Raji (cell line): ENCODE data around the gene NTSR1.

Source experiments
- POLR2A ChIP-seq: IDR thresholded peaks from 2 replicates; pipeline ENCODE4 v1.6.1; 2011; ENCODE audit warnings: low read depth, low read length, control low read depth; ENCODE audit not compliant: insufficient read depth

NTSR1 gene

DNA sequence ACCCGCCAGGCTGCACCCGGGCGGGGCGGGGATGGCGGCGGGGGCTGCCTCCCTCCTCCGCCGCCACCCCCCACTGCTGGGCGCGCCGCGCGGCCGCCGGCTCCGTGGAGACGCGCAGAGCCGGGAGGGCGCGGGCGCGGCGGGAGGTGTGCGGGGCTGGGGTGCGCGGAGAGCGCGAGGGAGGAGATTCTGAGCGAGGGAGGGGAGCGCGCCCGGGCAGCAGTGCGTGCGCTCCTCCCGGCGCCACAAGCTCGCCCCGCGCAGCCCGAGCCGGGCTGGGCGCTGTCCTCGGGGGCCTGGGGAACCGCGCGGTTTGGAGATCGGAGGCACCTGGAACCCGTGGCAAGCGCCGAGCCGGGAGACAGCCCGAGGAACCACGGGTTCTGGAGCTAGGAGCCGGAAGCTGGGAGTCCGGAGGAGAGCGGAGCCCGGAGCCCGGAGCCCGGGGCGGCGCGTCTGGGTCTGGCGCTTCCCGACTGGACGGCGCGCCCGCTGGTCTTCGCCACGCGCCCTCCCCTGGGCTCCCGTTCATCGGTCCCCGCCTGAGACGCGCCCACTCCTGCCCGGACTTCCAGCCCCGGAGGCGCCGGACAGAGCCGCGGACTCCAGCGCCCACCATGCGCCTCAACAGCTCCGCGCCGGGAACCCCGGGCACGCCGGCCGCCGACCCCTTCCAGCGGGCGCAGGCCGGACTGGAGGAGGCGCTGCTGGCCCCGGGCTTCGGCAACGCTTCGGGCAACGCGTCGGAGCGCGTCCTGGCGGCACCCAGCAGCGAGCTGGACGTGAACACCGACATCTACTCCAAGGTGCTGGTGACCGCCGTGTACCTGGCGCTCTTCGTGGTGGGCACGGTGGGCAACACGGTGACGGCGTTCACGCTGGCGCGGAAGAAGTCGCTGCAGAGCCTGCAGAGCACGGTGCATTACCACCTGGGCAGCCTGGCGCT, at the start of gene NTSR1:
Gene NTSR1, plus strand, starts transcription at position 246 of the 946 bp plus-strand sequence. Its CDS starts 372 bp downstream, at position 618.
- TF ChIP-seq POLR2A, result no peak

DNA sequence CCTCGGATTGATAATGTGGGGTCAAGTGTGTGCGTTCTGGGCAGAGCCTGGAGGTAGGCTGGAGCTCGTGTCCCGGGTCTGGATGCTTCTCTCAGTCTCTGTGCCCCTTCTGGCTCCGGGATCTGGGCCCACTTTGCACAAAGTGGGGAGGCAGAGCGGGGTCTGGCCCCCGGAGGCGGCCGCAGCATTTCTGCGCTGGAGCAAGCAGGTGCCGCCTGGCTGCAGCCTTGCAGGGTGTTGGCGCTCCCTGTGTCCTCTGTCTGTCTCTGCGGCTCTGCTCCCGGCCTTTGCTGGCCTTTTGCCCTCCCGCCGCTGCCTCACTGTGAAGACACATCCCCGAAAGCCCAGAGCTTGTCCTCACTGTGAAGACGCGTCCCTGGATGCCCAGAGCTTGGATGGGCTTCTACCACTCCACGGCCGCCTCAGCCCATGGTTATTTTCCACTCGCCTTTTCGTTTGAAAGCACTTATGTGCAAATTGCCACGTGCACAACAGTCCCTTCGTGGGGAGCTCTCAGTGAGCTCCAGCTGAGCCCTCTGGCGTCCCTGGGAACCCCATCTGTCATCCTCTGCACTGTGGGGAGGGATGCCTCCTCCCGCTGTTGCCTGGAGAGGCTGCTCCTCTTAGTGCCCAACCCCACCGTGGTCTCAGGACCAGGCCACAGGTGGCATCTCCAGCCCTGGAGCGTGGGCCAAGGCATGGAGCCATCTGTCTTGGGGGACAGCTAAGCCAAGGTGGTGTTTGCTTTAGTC, 49.0 kb upstream of the NTSR1 start:
- no peak for TF ChIP-seq POLR2A

DNA sequence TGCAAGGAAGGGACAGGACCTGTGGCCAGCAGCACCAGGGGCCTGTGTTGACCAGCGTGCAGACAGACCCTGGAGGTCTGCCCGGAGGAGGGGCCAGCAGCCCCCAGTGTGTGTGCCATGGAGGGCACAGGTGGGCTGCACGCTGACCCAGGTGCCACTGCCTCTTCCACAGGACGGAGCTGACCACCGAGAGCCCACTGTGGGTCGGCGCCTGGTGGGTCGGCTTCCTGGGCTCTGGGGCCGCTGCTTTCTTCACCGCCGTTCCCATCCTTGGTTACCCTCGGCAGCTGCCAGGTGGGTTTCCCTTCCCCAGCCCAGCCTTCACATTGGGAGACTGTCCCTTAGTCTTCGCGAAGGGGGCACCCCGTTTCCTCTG, 48.4 kb upstream of the NTSR1 start:
- TF ChIP-seq POLR2A, result no peak

DNA sequence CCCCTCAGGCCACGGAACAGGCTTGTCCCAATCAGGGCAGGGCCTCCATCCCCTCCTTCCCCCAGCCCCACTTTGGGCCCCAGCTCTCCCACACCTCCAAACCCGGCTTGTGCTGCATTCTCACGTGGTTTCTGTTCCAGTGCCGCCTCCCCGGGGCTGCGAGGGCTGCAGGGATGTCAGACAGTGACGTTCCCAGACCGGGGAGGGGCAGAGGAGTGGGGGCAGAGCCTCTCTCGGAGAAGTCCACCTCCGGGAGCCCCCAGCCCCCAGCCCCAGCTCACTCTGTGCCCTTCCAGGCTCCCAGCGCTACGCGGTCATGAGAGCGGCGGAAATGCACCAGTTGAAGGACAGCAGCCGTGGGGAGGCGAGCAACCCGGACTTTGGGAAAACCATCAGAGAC, 47.9 kb upstream of the NTSR1 start:
- TF ChIP-seq POLR2A, result no peak

DNA sequence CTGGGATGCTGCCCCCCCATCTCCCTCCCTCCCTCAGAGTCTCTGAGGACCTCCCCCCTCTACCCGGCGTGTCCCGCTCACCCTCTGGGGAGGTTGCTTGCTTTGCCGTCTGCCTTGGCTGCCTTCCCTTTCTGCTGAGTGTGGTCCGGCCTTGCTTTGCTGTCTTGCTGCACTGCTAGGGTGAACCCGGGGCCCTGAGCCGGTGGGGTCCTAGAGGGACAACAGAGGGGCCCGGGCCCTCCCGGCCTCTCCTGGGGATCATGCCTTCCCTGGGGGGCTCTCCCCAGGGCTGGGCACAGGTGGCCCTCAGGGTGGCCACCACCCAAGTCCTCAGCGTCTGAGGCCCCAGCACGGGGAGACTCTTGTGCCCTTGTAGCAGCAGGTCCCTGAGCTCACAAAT, 47.0 kb upstream of the NTSR1 start:
- TF ChIP-seq POLR2A, result no peak

DNA sequence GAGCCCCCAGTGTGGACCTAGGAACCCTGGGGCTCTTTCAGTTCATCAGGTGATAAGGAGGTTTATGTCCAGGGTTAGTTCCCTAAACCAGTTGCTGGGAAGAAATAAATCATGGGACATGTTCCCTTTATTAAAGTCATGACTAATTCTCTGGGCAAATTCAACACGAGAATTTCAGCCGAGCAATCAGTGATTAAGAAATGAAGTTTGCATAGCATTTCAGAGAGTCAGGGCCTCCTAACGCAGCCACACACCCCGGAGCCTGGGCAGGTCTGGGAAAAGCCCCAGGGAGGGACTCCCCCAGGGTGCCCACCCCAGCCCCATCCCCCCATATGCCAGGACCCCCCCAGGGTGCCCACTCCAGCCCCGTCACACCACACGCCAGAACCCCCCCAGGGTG, 46.2 kb upstream of the NTSR1 start:
- TF ChIP-seq POLR2A, result no peak

DNA sequence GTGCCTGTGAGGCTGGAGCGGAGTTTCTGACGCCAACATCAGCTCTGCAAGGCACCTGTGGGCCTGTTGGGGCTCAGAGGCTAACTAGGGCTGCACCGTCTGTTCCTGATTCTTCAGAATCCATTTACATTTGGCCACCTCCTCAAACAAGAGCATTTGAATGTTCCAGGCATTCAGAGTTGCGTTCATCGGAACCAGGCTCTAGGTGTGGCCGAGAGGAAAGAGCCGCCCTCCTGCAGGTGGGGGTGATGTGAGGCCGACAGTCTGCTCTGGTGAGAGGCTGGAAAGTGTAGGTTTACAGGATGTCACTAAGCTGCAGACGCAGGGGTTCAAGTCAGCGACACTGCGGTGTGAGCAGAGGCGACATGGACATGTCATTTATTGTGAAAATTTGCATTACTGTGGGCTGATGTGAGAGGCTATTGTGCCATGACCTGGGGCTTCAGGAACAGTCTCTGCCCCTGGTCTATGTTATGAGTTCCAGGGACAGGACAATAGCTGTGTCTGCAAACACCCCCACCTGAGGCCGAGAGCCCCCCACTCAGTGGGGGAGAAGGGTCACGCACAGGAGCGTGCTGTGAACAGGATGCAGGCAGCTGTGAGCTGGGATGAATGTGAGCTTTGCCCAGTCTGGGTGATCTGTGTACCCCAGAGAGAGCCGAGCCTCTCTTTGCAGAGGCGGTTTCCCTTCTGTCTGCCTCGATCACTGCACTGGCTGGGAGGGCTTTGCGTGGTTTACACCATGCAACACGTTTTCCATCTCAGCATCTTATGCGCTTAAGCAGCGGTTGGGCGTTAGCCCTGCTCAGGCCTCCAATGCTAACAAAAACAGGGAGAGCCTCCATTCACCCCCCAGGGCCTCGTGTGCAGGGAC, 45.3 kb upstream of the NTSR1 start:
- TF ChIP-seq POLR2A, result no peak

DNA sequence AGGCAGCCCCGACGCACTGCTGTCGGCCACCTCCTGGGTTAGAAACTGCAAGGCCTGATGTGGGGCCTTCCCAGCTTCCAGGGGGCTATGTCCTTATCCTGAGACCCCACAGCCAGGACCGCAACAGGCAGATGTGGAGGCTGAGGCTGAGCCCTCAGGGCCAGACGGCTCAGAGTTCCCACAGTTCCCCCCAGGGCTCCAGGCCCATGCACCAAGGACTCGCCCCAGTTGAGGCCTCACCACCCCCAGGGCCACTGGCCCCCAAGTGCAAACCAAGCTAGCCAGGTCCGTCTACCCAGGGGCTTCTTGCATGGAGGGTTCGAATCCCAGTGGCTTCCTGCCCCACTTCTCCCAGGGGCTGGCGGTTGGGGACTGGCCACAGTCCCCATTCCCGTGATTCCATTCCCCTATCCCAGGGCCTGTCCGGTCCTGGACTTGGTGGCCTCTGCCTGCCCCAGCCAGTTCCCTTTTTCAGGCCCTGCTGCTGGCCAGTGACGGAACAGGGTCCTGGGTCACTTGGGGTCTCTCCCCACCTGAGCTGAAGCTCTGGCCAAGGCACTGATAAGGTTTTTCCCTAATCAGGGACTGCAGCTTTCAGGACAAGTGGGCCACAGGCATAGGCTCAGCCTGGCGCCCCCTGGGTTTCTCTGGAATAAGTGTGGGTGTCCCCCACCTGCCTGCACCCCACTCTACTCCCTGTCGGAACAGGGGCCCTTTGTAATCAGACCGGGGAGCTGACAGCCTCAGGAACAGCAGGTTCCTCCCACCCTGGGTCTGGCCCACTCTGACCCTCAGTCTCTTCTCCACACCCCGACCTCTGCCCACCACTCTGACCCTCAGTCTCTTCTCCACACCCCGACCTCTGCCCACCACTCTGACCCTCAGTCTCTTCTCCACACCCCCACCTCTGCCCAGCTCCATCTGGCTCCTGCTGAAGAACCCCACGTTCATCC, 44.3 kb upstream of the NTSR1 start:
- TF ChIP-seq POLR2A, result no peak

DNA sequence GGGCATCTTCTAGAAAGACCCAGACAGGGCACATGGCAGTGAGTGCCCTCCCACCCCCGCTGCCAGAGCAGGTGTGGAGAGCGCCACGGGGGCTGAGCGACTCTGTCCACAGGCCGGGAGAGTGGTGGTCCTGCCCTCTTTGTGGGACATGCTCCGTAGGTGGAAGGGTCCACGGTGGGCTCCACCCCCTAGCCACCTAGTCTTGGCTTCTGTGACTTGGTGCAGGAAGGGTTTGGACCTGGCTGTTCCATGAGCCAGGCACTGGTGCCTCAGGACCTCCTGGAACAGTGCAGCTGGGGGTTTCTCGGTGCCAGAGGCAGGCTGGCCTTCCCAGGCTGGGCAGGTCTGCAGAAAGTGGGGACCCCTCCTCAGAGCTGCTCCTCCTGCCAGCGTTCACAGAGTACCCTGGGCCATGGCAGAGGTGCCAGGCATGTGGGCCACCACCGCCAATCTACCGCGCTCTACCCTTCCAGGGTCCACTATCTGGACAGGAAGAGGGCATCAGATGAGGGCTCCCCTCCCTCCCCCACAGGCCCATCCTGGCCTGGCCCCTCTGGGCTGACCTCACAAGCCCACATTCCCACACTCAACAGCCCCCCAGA, 43.4 kb upstream of the NTSR1 start:
- TF ChIP-seq POLR2A, result no peak

DNA sequence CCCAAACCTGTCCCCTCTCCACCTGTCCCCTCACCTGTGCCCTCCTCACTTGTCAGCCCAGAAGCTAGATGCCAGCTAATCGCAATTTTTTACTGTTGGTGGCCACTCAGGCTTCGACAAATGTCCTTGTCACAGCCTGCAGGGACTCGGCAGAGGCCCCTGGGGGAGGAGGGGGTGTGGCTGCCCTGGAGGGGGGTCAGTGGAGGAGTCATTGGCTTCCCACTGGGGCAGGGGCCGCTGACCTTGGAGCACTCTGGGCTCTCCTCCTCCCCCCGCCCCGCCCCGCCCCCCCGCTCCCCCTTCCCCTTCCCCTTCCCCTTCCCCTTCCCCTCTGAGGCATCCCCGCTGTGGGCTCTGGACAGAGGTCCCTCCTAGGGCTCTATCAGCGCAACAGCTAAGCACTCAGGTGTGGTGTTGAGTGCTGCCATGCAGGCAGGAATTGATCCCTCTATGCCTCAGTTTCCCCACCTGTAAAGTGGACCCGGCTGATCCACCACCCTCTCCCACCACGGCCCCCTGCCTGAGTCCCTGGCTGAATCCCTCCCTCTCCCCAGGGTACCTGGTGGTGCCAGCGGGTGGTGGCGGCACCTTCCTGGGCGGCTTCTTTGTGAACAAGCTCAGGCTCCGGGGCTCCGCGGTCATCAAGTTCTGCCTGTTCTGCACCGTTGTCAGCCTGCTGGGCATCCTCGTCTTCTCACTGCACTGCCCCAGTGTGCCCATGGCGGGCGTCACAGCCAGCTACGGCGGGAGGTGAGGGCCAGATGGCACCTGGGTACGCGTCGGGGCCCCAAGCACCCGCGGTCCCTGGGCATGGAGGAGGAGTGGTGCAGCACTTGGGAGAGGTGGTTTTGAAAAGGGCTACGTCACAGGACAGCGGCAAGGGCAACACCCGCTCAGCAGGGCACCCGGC, 42.6 kb upstream of the NTSR1 start:
- no peak for TF ChIP-seq POLR2A

DNA sequence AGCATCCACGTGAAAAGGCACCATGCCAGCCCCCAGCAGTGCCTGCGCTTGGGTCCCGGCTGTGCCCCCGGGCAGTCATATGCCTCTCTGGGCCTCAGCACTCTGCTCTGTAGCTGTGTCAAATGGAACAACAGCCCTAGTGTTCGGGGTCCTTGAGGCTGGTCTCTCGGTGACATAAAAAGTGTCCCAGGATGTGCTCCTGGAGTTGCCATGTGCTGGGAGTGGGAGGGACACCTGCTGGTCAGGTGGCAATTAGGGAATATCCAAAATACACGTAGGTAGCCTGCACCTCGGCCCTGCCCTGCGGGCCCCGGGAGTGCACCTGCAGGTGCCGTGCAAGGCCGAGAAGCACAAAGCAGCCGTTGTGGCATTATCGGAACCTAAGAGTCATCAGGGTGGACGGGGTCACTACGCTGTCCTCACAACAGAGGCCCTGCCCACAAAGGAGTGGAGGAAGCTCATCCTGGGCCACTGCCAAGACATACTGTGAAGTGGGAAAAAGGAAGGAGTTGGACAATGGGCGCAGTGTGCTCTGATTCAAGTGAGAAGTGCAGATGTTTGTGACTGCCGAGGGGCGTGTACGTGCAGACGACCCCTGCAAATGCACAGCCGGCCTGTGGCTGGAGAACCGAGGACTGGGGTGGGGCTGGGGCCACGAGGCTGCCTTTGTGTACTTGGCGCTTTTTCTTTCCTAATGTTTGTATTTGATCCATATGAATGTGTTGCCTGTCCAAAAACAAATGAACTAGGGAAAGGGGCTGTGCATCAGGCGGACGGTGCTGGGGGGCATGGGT, 41.7 kb upstream of the NTSR1 start:
- TF ChIP-seq POLR2A, result no peak
